WTC11 (cell line): ENCODE results near the gene VCL. TPM values are rescaled to one million over a fixed set of nuclear protein-coding genes. Genes with fewer than 3 reads are reported as not detected.
"Not testable (repeated sequence)": the region's sequence is repeated elsewhere in the genome, so short reads cannot be mapped to it uniquely, and the experiment has no call there.

Experiments
- ATAC-seq: fragments of 200-7000 bp; cut with Tn5 transposase; 2 replicates; pipeline ENCODE4 v1.10.0; 2021; ENCODE audit warnings: mild to moderate bottlenecking, moderate library complexity
- CTCF ChIA-PET: fragments of 300-600 bp; sonication (Branson Sonifier 250); formaldehyde crosslinking; loops from one replicate; lab custom pipeline; 2021; ENCODE audit warnings: antibody characterized with exemption; lab: Charles Lee
- POLR2A ChIA-PET: fragments of 350-600 bp; sonication (Branson Sonifier 250); formaldehyde crosslinking; loops from one replicate; lab custom pipeline; 2021; ENCODE audit warnings: antibody characterized with exemption; lab: Charles Lee
- DNase-seq: peaks from one replicate; pipeline ENCODE4 v3.0.0; 2021; ENCODE audit warnings: low spot score
- H3K27ac Mint-ChIP-seq: 2 replicates; pipeline ENCODE4 v1.8.0; 2021; ENCODE audit warnings: mixed read lengths
- H3K27me3 Mint-ChIP-seq: 2 replicates; pipeline ENCODE4 v1.8.0; 2021; ENCODE audit warnings: low read depth, mild to moderate bottlenecking, moderate library complexity, mixed read lengths
- H3K36me3 Mint-ChIP-seq: 2 replicates; pipeline ENCODE4 v1.8.0; 2021; ENCODE audit warnings: mixed read lengths
- H3K4me1 Mint-ChIP-seq: 2 replicates; pipeline ENCODE4 v1.8.0; 2022; ENCODE audit warnings: mixed read lengths
- H3K4me3 Mint-ChIP-seq: 2 replicates; pipeline ENCODE4 v1.8.0; 2021; ENCODE audit warnings: mild to moderate bottlenecking, moderate library complexity, mixed read lengths
- H3K9me3 Mint-ChIP-seq: 2 replicates; pipeline ENCODE4 v1.8.0; 2021; ENCODE audit warnings: mixed read lengths
- CREM ChIP-seq: sonication (generic); formaldehyde crosslinking; IDR thresholded peaks from 2 replicates; pipeline ENCODE4 v1.8.1; 2022; ENCODE audit warnings: mild to moderate bottlenecking, missing genetic modification reagents, moderate library complexity
- E2F5 ChIP-seq: sonication (generic); formaldehyde crosslinking; IDR thresholded peaks from 2 replicates; pipeline ENCODE4 v1.8.1; 2022; ENCODE audit warnings: mild to moderate bottlenecking, moderate library complexity, missing genetic modification reagents
- GABPB1 ChIP-seq: sonication (generic); formaldehyde crosslinking; IDR thresholded peaks from 2 replicates; pipeline ENCODE4 v1.8.1; 2023; ENCODE audit warnings: mild to moderate bottlenecking, missing genetic modification reagents
- NFE2L1 ChIP-seq: sonication (generic); formaldehyde crosslinking; IDR thresholded peaks from 2 replicates; pipeline ENCODE4 v1.8.1; 2023; ENCODE audit warnings: missing genetic modification reagents
- NR2C2 ChIP-seq: sonication (generic); formaldehyde crosslinking; IDR thresholded peaks from 2 replicates; pipeline ENCODE4 v1.8.0; 2022; ENCODE audit warnings: mild to moderate bottlenecking, missing genetic modification reagents
- NR3C1 ChIP-seq: sonication (generic); formaldehyde crosslinking; conservative IDR thresholded peaks from 2 replicates; pipeline ENCODE4 v1.8.1; 2023; ENCODE audit warnings: low read depth, mild to moderate bottlenecking, missing genetic modification reagents
- PRRX2 ChIP-seq: fragments of 250-450 bp; sonication (Bioruptor Pico); IDR thresholded peaks from 2 replicates; pipeline ENCODE4 v1.8.0; 2021; ENCODE audit warnings: mild to moderate bottlenecking
- SMAD3 ChIP-seq: sonication (generic); formaldehyde crosslinking; IDR thresholded peaks from 2 replicates; pipeline ENCODE4 v1.8.0; 2022; ENCODE audit warnings: missing genetic modification reagents, mild to moderate bottlenecking, borderline replicate concordance
- SMAD4 ChIP-seq: sonication (generic); formaldehyde crosslinking; IDR thresholded peaks from 2 replicates; pipeline ENCODE4 v1.8.0; 2022; ENCODE audit warnings: mild to moderate bottlenecking, missing genetic modification reagents
- SOX15 ChIP-seq: fragments of 250-450 bp; sonication (Bioruptor Pico); IDR thresholded peaks from 2 replicates; pipeline ENCODE4 v1.9.0; 2021; ENCODE audit warnings: mild to moderate bottlenecking
- SP1 ChIP-seq: sonication (generic); formaldehyde crosslinking; conservative IDR thresholded peaks from 2 replicates; pipeline ENCODE4 v1.8.1; 2022; ENCODE audit warnings: missing genetic modification reagents
- ZNF219 ChIP-seq: sonication (generic); formaldehyde crosslinking; IDR thresholded peaks from 2 replicates; pipeline ENCODE4 v1.8.0; 2023; ENCODE audit warnings: missing genetic modification reagents, mild to moderate bottlenecking, borderline replicate concordance
- ZNF416 ChIP-seq: fragments of 250-450 bp; sonication (Bioruptor Pico); IDR thresholded peaks from 2 replicates; pipeline ENCODE4 v1.9.0; 2021; ENCODE audit warnings: mild to moderate bottlenecking, inconsistent platforms
- ZNF423 ChIP-seq: fragments of 250-450 bp; sonication (Bioruptor Pico); IDR thresholded peaks from 2 replicates; pipeline ENCODE4 v2.1.2; 2022; ENCODE audit warnings: mild to moderate bottlenecking, moderate library complexity
- ZNF671 ChIP-seq: fragments of 250-450 bp; sonication (Bioruptor Pico); IDR thresholded peaks from 2 replicates; pipeline ENCODE4 v1.8.0; 2021; ENCODE audit warnings: mild to moderate bottlenecking
- total RNA-seq: library from RNA; stranded (reverse); gene quantifications from 3 replicates; pipeline ENCODE4 v1.2.3, GENCODE V29; 2021
- TF ChIP-seq, protein P1 (sequence below): sonication (generic); formaldehyde crosslinking; IDR thresholded peaks from 2 replicates; pipeline ENCODE4 v1.8.1; 2023; ENCODE audit warnings: mild to moderate bottlenecking, moderate library complexity, missing genetic modification reagents
- TF ChIP-seq, protein P2 (sequence below): fragments of 250-450 bp; sonication (Bioruptor Pico); IDR thresholded peaks from 2 replicates; pipeline ENCODE4 v2.1.2; 2022; ENCODE audit warnings: mild to moderate bottlenecking, moderate library complexity
- TF ChIP-seq, protein P3 (sequence below): sonication (generic); formaldehyde crosslinking; IDR thresholded peaks from 2 replicates; pipeline ENCODE4 v1.8.0; 2022; ENCODE audit warnings: mild to moderate bottlenecking, missing genetic modification reagents

VCL gene
- total RNA-seq, 1 experiment from 2014 or later = 225 TPM

- TF ChIP-seq, protein P1, sequence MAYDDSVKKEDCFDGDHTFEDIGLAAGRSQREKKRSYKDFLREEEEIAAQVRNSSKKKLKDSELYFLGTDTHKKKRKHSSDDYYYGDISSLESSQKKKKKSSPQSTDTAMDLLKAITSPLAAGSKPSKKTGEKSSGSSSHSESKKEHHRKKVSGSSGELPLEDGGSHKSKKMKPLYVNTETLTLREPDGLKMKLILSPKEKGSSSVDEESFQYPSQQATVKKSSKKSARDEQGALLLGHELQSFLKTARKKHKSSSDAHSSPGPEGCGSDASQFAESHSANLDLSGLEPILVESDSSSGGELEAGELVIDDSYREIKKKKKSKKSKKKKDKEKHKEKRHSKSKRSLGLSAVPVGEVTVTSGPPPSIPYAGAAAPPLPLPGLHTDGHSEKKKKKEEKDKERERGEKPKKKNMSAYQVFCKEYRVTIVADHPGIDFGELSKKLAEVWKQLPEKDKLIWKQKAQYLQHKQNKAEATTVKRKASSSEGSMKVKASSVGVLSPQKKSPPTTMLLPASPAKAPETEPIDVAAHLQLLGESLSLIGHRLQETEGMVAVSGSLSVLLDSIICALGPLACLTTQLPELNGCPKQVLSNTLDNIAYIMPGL = no peak
- TF ChIP-seq SOX15 (CRISPR knock-in tag) = no peak
- TF ChIP-seq, protein P2, sequence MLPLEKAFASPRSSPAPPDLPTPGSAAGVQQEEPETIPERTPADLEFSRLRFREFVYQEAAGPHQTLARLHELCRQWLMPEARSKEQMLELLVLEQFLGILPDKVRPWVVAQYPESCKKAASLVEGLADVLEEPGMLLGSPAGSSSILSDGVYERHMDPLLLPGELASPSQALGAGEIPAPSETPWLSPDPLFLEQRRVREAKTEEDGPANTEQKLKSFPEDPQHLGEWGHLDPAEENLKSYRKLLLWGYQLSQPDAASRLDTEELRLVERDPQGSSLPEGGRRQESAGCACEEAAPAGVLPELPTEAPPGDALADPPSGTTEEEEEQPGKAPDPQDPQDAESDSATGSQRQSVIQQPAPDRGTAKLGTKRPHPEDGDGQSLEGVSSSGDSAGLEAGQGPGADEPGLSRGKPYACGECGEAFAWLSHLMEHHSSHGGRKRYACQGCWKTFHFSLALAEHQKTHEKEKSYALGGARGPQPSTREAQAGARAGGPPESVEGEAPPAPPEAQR (CRISPR knock-in tag) = no peak
- no peak for TF ChIP-seq ZNF219 (CRISPR knock-in tag)
Measured at GRCh38 chr10:74027702-74028101, 29.8 kb downstream of the VCL start (continued).

GRCh38 chr10:74029943-74030342 is 32.0 kb downstream of the VCL start:
- TF ChIP-seq E2F5 (CRISPR knock-in tag) = no peak
- TF ChIP-seq CREM (CRISPR knock-in tag) = no peak
- no peak for TF ChIP-seq ZNF219 (CRISPR knock-in tag)
- TF ChIP-seq PRRX2 (CRISPR knock-in tag) = no peak
- TF ChIP-seq ZNF423 (CRISPR knock-in tag) = no peak
- TF ChIP-seq NR2C2 (CRISPR knock-in tag) = no peak
- TF ChIP-seq ZNF671 (CRISPR knock-in tag) = no peak
- H3K27ac Mint-ChIP-seq = peak overlapping the region; percentile 10; the same call in 1 of the 2 replicates
- no peaks in the 10 kb centered on the region for H3K9me3 Mint-ChIP-seq
- DNase-seq = no peak
- CTCF ChIA-PET = no interaction called here
- no peak for ATAC-seq
- peaks cover 65% of the 10 kb centered on the region for H3K4me1 Mint-ChIP-seq
- H3K27me3 Mint-ChIP-seq = no peaks in the 10 kb centered on the region
- H3K36me3 Mint-ChIP-seq = peaks cover 3% of the 10 kb centered on the region
- POLR2A ChIA-PET = no interaction called here
- H3K4me3 Mint-ChIP-seq = no peak overlapping the region

- DNase-seq, H3K36me3 Mint-ChIP-seq, H3K9me3 Mint-ChIP-seq, ATAC-seq, H3K4me3 Mint-ChIP-seq, H3K27me3 Mint-ChIP-seq, H3K27ac Mint-ChIP-seq: not testable (repeated sequence)
- ChIA-PET POLR2A (interaction anchor here (0.6 kb wide), 2 partner anchors 24 to 48 kb away, joined by 3 read pairs; no protein-coding TSS in a partner anchor), CTCF (interaction anchor here (1.0 to 1.2 kb wide), 2 partner anchors 10 to 91 kb away, joined by 3 to 9 read pairs; no protein-coding TSS in a partner anchor)
- H3K4me1 Mint-ChIP-seq = peaks cover 53% of the 10 kb centered on the region
Measured at GRCh38 chr10:74032208-74032607, 34.3 kb downstream of the VCL start.

- DNase-seq (no peak), ATAC-seq (no peak)
- Mint-ChIP-seq H3K27me3 (no peaks in the 10 kb centered on the region), H3K36me3 (peaks cover 12% of the 10 kb centered on the region), H3K27ac (peak overlapping the region; percentile 59), H3K9me3 (no peaks in the 10 kb centered on the region), H3K4me3 (no peak overlapping the region)
- ChIA-PET CTCF (interaction anchor here (0.8 to 1.4 kb wide), 2 partner anchors 16 to 92 kb away, joined by 3 to 4 read pairs; no protein-coding TSS in a partner anchor), POLR2A (no interaction called here)
- TF ChIP-seq NR3C1 (CRISPR knock-in tag) (no peak), SMAD3 (CRISPR knock-in tag) (no peak), SMAD4 (no peak), NFE2L1 (no peak), ZNF416 (CRISPR knock-in tag) (no peak), SP1 (no peak), CREM (CRISPR knock-in tag) (no peak), GABPB1 (CRISPR knock-in tag) (no peak)
- TF ChIP-seq, protein P1 = no peak
- TF ChIP-seq, protein P3, sequence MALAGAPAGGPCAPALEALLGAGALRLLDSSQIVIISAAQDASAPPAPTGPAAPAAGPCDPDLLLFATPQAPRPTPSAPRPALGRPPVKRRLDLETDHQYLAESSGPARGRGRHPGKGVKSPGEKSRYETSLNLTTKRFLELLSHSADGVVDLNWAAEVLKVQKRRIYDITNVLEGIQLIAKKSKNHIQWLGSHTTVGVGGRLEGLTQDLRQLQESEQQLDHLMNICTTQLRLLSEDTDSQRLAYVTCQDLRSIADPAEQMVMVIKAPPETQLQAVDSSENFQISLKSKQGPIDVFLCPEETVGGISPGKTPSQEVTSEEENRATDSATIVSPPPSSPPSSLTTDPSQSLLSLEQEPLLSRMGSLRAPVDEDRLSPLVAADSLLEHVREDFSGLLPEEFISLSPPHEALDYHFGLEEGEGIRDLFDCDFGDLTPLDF (CRISPR knock-in tag) = no peak
- TF ChIP-seq, all 79 proteins: peak for 0
- H3K4me1 Mint-ChIP-seq = peaks cover 58% of the 10 kb centered on the region
Measured at GRCh38 chr10:74032900-74033655, 35.2 kb downstream of the VCL start.
